ENCODE results near the gene SVOP.

Gene SVOP

DNA sequence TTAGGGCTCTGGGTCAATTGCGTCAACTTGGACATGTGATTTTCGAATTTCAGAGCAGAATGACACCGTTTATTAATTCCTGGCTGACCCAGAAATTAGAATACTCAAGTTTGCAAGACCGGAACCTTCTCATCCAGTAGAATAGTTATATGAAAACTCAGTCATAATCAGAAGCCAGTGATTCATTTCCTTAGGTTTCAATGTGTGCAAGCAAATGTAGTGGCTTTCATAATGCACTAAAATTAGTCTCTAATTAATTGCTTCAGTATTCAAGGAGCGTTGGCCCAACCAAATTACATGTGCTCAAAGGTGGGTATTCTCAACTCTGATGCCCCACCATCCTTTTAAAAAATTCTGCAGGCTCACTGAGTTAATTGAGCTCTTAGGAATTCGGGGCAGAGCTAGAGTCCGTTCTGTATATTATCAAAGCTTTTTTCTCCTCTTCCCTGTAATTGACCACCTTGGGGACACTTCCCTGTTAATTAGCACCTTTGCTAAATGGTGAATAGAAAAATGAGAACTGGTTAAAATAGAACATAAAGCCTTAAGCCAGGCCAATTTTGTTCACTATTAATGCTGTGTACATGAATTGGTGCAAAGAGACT, 85.6 kb downstream of the SVOP start:
- no peak for DNase-seq (ENCODE audit: low read depth in 2 of 2)

DNA sequence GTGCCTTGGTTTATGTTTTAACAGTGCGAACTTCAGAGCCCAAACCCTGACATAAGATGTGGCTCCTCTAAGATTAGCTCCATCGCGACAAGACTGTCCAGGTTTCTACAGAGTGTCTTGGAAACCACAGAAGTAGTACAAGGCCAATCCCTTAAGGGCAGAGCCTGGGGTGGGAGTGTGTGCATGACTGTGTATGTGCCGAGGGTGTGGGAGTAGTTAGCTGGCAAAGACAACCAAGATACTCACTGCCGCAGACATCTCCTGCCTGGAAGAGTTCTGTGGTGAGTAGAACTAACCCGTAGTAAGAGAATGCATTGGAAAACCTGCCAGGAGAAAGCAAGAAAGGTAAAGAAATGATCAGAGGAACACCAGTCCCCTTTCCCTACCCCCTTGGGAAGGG, 86.9 kb downstream of the SVOP start:
- DNase-seq (ENCODE audit: low read depth in 2 of 2): no peak

DNA sequence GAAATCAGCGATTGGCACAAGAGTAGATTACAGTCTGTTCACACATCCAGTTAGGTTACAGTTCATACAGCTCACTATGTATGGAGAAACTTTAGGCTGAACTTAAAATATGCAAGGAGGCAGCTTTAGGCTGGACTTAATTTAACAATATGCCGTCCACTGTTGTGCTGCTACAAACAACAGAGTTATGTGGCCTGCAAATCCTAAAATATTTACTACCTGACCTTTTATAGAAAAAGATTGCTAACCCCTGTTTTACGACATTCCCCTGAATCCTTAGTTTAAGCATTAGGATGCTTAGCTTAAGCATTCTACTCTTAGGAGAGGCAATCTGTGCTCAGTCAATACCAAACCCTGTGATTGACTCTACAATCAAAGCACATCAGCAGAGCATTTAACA, 90.1 kb downstream of the SVOP start:
- no peak for DNase-seq (ENCODE audit: low read depth in 2 of 2)

DNA sequence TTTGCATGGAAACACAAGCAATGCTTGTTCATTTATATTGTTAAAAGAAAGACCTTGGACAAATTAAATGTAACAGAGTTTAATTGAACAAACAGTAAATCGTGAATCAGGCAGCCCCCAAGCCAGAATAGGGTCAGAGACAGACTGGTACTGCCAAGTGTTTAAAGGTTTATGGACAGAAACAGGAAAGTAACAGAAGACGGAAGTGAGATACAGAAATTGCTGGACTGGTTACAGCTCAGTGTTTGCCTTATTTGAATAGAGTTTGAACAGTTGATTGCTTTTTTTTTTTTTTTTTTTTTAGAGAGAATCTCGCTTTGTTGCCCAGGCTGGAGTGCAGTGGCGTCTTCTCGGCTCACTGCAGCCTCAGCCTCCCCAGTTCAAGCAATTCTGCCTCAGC, 90.7 kb downstream of the SVOP start:
- no peak for DNase-seq (ENCODE audit: low read depth in 2 of 2)

DNA sequence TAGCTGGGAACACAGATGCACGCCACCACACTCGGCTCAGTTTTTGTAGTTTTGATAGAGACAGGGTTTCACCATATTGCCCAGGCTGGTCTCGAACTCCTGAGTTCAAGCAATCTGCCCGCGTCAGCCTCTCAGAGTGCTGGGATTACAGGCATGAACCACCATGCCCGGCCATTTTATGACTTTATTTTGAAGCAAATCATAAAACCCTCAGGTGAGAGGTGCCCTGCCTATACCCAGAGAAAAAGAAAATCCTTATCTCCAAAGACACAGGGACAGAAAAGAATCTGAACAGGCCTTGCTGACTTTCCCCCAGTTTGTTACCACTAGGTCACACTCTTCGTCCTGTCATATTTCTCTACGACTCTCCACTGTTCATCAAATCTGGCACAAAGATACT, 92.2 kb downstream of the SVOP start:
- no peak for DNase-seq (ENCODE audit: low read depth in 2 of 2)

DNA sequence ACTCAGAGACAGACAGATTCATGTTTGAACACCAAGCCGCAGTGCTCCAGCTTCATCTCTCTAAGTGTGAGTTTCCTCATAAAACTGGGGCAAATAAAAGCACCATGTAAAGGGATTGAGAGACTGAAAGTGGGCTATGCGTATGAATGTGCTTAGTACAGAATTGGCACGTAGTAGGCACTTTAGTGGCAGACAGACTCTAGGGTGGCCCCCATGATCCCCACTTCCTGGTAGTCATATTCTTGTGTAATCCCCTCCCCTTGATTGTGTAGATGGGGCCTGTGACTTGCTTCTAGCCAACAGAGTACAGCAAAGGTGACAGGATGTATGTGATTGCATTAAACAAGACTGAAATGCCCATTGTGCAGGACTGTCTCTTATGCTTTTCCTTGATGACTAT, 98.0 kb downstream of the SVOP start:
- no peak for DNase-seq (ENCODE audit: low read depth in 2 of 2)

DNA sequence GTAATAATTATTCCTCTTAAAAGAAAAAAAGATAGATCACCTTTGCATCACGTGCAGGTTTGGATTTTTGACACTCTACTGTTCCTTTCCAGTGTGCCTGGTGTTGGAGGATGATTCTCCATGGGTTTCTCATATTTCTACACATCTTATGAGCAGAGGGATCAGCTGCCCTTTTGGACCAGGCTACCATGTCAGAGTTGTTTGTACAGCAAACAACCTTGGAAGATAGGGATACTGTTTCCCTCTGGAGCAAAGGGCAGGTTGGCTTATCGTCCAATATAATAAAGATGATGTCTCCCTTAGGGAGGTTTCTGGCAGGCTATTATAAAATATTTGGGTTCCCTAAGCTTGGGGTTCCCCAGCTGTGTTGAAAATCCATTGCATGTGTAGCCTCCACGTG, 98.9 kb downstream of the SVOP start:
- no peak for DNase-seq (ENCODE audit: low read depth in 2 of 2)

DNA sequence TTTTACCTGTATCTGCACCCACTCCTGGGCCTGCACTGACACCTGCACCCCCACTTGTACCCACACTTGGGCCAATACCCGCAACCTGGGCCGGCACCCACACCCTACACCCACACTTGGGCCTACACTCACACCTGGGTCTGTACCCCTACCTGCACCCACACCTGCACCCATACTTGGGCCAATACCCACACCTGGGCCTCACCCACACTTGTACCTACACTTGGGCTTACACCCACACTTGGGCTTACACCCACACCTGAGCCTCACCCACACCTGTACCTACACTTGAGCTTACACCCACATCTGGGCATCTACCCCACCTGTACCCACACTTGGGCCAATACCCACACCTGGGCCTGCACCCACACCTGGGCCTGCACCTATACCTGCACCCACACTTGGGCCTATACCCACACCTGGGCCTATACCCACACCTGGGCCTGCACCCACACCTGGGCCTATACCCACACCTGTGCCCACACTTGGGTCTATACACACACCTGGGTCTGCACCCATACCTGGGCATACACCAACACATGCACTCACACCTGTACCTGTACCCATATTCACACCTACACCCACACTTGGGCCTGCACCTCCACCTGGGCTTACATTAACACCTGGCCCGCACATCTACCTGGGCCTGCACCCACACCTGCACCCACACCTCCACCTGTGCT, 101.8 kb downstream of the SVOP start:
- DNase-seq (ENCODE audit: low read depth in 2 of 2): no peak

DNA sequence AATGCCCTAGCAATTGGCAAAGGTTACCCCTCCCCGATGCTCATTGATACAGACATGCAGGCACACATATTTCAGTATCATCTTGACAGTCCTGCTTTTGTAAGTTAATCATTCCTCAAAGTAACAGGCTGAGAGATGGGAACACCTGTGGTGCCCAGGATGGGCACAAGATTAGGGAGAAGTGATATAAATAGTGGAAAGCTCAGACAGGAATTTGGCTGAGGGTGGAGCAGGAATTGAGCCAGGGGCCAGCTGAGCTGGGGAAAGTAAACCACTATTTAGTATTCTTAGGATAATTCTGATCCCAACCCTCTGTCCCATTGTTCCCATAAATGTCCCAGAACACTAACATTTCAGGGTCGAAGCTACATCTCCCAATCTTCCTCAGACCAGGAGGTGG, 102.7 kb downstream of the SVOP start:
- DNase-seq (ENCODE audit: low read depth in 2 of 2): no peak

DNA sequence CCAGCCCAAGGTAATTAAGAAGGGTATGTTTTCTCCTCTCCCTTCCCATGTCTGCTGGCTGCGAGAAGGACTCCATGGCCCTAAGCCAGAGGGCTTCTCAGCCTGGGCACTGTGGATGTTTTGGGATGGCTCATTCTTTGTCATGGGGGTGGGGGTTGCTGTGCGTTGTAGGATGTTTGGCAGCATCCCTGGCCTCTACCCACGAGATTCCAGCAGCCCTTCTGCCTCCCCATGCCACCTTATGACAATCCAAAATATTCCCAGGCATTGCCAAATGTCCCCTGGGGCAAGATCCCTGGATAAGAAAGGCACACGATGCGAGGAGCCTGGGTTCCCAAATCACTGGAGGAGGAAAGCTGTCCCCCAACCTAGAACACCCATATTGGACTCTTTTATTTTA, 104.5 kb downstream of the SVOP start:
- no peak for DNase-seq (ENCODE audit: low read depth in 2 of 2)

DNA sequence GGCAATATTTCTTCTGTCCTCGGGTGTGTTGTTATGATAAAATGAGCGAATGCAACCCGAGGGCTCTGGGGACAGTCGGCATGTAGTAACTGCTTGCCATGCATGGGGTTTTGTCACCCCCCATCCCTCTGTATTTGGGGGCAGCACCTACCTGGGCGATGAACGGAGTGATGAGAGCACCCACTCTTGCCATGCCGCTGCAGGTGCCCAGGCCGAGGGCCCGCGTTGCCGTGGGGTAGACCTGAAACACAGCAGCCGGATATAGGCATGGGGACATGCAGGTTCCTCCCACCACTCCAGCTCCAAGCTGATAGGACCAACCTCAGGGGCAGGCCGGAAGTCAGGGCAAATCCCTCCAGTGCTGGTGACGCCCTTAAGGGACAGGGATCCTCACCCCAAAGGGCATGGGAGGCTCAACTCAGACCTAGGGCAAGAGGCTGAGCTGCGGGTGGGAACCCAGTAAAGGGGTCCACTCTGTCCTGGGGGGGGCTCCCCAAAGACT, 105.2 kb downstream of the SVOP start:
- no peak for DNase-seq (ENCODE audit: low read depth in 2 of 2)

DNA sequence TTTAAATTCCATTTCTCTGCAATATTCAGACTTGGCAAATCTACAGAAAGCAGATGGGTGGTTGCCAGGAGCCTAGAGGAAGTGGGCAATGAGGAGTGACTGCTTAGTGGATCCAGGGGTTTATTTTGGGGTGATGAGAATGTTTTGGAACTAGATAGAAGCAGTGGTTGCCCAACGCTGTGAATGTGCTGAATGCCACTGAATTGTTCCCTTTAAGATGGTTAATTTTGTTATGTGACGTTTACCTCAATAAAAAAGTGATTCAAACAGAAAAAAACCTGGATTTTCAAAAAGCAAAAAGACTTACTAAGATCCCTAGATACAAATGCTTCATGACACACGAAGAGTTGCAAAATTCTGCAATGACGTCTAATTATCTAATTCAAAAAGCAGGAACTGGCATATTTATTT, 106.7 kb downstream of the SVOP start:
- DNase-seq (ENCODE audit: low read depth in 2 of 2): no peak

DNA sequence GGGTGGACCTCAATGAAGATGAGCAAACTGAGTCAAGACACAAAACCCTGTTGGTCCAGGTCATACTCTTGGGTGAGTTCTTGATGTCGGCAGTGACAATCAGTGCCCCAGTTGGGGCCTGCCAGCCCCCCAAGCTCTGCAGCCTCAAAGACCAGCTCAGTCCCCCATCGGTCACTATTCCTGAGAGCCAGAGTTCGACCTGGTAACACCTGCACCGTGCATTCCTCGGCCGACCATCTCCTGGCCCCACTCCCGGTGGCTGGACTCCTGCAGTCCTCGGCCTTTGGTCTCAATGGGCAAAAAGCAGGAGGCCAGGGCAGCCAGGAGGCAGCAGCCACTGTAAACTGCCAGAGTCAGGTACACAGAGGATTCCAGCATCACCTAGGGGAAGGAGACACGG, 108.5 kb downstream of the SVOP start:
- DNase-seq (ENCODE audit: low read depth in 2 of 2): no peak

DNA sequence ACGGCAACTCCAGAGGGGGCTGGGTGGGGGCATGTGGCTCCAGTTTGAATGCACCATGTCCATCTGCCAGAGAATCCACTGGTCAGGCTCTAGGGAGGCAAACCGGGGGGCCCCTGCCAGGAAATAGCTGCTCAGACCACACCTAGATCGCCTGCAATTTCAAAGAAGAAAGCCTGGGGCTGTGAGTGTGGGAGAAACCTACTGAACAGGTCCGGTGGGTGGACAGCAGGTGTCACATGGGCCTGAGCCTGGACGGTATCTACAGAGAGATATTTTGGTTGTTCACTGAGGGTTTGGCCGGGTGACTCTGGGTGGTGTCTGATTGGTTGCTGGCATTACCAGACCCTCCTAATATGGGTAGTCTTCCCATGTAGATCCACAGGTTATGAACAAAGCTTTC, 109.0 kb downstream of the SVOP start:
- no peak for DNase-seq (ENCODE audit: low read depth in 2 of 2)

DNA sequence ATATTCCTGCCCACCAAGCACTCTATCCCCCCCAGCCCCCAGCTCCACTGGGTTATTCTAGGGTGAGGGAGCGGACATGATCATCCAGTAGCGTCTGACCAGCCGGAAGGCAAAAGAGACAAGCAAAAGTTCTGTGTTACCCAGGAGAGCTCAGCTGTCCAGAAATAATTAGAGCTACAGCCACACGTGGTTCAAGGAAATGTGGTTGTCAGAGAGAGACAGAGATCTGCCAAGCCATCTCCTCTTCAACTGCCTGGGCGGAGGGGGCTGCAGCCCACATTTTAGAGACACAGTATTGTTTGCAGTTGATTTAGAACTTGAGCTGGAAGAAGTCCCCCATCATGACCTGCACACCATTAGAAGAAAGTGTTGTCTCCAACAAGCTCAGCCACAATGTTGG, 110.5 kb downstream of the SVOP start:
- no peak for DNase-seq (ENCODE audit: low read depth in 2 of 2)

DNA sequence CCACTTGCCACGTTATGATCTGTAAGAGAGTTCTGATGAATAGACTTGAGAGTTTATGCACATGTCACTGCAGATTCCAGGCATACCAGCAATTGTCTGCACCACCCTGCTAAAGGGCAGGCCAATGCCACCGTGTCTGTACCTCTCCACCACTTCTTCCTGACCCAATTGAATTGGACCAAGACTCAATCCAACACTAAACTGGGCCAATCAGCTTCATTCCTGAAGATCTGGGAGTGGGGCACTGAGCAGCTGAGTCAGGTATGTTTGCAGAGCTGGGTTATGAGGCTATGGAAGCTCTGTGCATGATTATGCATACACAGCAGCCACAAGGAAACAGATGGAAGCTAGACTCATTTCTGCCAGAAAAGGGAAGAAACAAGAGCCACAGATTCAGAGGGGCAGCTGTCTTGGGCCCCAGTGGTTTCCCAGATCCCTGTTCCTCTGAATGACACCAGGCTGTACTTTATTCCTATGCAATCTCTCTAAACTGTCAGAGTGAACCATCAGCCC, 113.0 kb downstream of the SVOP start:
- no peak for DNase-seq (ENCODE audit: low read depth in 2 of 2)

DNA sequence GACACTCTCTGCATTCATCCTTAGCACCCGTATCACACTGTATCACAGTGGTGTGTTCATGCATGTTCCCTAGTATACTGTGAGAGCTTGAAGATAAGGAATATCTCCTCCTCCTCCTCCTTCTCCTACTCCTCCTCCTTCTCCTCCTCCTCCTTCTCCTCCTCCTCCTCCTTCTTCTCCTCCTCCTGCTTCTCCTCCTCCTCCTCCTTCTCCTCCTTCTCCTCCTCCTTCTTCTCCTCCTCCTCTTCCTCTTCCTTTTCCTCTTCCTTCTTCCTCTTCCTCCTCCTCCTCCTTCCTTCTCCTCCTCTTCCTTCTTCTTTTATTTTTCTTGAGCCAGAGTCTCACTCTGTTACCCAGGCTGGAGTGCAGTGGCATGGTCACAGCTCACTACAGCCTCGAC, 113.9 kb downstream of the SVOP start:
- DNase-seq (ENCODE audit: low read depth in 2 of 2): no peak

DNA sequence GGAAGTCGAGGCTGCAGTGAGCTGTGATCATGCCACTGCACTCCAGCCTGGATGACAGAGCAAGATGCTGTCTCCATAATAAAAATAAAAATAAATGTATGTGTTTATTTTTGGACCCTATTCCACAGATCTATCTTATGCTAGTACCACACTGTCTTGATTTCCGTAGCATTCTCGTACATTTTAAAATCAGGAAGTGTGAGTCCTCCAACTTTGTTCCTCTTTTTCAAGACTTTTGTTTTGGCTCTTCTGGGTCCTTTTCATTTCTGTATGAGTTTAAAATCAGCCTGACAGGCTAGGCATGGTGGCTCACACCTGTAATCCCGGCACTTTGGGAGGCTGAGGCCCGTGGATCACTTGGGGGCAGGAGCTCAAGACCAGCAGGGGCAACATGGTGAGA, 115.1 kb downstream of the SVOP start:
- DNase-seq (ENCODE audit: low read depth in 2 of 2): no peak

DNA sequence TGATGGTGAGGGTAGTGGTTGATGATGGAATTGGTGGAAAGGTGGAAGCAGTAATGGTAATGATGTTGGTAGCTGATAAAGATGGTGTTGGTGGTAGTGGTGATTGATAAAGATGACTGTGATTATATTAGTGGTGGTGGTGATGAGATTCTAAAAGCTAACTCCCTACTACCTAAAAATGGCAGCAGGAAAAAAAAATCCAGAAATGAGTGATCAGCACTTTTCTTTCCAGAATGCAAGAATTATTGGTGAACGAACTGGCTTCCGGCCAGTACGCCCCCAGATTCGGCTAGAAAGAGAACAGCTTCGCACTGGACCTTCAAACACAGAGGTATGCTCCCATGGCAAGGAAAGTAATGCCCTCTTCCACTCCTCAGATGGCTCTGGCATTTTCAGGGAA, 121.7 kb downstream of the SVOP start:
- DNase-seq (ENCODE audit: low read depth in 2 of 2): no peak

DNA sequence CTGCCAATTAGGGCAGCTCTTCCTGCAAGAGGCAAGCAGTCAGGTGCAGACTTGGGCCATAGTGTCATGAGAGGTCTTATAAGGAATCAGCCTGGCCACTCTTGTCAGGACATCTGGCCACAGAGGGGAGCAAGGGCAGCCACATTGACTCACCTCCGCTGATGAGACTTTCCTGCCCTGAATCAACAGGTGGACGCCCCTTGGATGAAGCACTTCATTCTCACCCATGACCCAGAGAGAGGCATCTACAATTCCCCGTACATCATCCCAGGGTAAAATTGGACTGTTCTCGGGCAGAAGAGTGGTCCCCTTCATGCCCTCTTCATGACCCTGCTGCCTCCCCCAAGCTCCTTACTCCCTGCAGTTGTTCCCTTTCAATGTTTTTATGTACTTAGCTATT, 124.1 kb downstream of the SVOP start:
- DNase-seq (ENCODE audit: low read depth in 2 of 2): no peak

DNA sequence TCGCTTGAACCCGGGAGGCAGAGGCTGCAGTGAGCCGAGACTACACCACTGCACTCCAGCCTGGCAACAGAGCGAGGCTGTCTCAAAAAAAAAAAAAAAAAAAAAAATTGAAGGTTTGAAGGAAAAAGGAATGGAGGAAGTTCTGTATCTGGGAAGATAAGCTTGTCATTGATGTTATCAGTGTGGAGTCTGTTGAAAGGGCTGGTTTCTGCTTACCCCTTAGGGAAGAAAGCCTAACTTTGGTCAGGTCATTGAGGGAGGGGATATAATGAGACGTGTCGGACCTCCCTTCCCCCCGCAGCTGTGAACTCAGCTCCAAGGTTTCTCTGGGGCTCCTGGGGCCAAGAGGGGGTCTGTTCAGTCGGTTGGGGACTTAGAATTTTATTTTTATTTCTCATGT, 124.5 kb downstream of the SVOP start:
- DNase-seq (ENCODE audit: low read depth in 2 of 2): no peak

DNA sequence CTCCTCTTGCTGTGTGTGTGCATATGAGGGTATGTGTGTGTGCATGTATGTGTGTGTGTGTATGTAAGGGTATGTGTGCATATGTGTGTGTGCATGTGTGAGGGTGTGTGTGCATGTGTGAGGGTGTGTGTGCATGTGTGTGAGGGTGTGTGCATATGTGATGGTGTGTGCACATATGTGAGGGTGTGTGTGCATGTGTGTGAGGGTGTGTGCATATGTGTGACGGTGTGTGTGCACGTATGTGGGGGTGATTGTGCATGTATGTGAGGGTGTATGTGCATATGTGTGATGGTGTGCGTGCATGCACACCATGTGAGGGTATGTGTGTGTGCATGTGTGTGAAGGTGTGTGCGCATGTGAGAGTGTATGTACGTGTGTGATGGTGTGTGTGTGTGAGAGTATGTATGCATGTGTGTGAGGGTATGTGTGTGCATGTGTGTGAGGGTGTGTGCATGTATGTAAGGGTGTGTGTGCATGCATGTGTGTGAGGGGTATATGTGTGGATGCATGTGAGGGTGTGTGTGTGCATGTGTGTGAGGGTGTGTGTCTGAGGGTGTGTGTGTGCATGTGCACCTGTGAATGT, 125.6 kb downstream of the SVOP start:
- DNase-seq (ENCODE audit: low read depth in 2 of 2): no peak

DNA sequence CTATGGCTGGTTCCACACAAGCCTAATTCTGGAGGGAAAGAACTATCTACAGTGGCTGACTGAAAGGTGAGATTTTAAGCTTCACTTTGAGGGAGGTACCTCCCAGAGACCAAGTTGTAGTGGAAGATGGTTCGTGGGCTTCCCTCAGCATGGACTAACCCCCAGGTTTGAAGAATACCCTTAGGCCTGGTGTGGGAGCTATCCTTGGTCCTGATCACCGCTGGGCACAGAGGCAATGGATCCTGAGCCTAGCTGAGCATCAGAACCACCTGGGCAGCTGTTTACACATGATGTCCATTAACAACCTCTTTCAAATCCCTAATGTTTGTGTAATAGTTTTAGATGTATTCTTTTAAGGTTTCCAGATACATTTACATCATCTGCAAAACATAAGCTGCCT, 130.7 kb downstream of the SVOP start:
- no peak for DNase-seq (ENCODE audit: low read depth in 2 of 2)
